Panc1 (cell line): ENCODE data around the gene CALHM1.

ENCODE experiments used
- SIN3A ChIP-seq: IDR thresholded peaks from 2 replicates; pipeline ENCODE4 v1.6.1; 2012; ENCODE audit warnings: low read depth, mild to moderate bottlenecking, low read length, moderate library complexity, borderline replicate concordance; ENCODE audit not compliant: insufficient read depth
- TF ChIP-seq, protein P1 (sequence below): fragments of 450-650 bp; IDR thresholded peaks from 2 replicates; pipeline ENCODE4 v1.5.1; 2017; ENCODE audit warnings: mild to moderate bottlenecking

DNA sequence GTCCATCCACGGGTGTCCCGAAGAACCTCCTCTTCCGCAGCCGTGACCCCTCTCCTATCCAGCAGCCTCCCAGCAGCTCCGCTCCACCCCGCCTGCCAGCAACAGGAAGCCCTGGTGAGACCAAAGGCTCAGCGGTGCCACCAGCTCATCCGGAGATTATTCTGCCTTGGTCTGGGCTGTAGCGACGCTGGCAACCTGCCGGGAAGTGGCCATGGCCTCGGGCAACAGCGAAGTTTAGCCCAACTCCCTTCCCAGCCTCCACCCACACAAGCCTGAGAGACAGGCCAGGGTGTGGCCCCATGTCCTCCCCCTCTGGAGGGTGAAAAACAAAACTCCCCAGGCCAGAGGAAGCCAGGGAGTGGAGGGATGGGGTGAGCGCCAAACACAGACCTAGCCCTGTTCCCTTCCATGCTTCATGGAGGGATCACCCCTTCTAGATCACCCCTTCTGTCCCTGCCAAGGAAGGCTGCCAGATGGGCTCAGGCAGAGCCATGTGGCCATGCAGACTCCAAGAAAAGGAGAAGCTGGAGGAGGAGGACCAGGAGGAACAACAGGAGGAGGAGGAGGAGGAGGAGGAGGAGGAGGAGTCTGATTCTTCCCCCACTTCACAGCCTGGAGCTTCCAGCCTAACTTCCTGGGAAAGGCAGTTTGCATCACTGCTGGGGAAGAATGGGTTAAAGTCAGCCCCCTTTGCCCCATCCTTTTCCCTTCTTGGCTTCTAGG, 7.4 kb downstream of the CALHM1 start:
- TF ChIP-seq, protein P1, sequence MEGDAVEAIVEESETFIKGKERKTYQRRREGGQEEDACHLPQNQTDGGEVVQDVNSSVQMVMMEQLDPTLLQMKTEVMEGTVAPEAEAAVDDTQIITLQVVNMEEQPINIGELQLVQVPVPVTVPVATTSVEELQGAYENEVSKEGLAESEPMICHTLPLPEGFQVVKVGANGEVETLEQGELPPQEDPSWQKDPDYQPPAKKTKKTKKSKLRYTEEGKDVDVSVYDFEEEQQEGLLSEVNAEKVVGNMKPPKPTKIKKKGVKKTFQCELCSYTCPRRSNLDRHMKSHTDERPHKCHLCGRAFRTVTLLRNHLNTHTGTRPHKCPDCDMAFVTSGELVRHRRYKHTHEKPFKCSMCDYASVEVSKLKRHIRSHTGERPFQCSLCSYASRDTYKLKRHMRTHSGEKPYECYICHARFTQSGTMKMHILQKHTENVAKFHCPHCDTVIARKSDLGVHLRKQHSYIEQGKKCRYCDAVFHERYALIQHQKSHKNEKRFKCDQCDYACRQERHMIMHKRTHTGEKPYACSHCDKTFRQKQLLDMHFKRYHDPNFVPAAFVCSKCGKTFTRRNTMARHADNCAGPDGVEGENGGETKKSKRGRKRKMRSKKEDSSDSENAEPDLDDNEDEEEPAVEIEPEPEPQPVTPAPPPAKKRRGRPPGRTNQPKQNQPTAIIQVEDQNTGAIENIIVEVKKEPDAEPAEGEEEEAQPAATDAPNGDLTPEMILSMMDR, result no peak
- no peak for TF ChIP-seq SIN3A
